Measurements from ENCODE around the gene RASSF7. TPM values are rescaled to one million over a fixed set of nuclear protein-coding genes. Genes with fewer than 3 reads are reported as not detected.

Gene RASSF7
- total RNA-seq, 2 experiments from 2014 or later: 16.8 to 17.3 TPM

DNA sequence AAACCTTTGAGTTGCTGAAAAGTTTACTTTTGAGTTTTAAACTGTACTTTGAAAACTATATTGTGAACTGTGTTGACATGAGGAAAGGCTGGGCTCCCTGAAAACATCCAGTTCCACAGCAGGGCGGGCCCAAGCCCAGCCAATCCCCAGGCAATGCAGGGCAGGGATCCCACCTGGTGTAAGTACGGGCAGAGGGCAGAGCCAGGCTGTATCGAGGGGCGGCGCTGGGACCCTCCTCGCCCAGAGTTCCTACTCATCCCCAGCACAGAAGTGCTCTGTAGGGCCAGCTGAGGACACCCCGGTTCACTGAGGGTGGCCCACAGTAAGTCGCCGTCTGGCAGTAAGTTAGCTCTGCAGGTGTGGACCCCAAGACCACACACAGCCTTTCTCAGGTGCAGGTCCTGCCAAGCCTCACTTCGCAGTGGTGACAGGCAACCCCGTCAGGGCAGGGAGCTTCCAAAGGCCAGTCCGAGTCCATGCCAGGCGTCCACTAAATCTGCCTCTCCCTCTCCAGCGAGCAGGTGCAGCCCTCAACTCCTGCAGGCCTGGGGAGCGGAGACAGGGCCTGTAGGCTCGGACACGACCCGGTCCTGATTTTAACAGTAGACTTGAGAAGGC lies 6.3 kb downstream of the RASSF7 start:
- TF ChIP-seq, protein P1, sequence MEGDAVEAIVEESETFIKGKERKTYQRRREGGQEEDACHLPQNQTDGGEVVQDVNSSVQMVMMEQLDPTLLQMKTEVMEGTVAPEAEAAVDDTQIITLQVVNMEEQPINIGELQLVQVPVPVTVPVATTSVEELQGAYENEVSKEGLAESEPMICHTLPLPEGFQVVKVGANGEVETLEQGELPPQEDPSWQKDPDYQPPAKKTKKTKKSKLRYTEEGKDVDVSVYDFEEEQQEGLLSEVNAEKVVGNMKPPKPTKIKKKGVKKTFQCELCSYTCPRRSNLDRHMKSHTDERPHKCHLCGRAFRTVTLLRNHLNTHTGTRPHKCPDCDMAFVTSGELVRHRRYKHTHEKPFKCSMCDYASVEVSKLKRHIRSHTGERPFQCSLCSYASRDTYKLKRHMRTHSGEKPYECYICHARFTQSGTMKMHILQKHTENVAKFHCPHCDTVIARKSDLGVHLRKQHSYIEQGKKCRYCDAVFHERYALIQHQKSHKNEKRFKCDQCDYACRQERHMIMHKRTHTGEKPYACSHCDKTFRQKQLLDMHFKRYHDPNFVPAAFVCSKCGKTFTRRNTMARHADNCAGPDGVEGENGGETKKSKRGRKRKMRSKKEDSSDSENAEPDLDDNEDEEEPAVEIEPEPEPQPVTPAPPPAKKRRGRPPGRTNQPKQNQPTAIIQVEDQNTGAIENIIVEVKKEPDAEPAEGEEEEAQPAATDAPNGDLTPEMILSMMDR (IDR thresholded peaks at IDR 0.05): no peak
- Mint-ChIP-seq H3K4me1 (ENCODE audit: low read depth) (no peaks in the 10 kb centered on the region), H3K27ac (peak overlapping the region; percentile 57), H3K27me3 (no peaks in the 10 kb centered on the region), H3K36me3 (ENCODE audit: low read depth) (peaks cover 23% of the 10 kb centered on the region), H3K4me3 (peak overlapping the region; percentile 88), H3K9me3 (no peaks in the 10 kb centered on the region)
- ChIA-PET CTCF (interaction anchor here (1.1 to 1.7 kb wide), 2 partner anchors 12 to 158 kb away, joined by 5 to 7 read pairs; no protein-coding TSS in a partner anchor), POLR2A (interaction anchor here (0.9 to 1.5 kb wide), 3 partner anchors 9 to 31 kb away, joined by 3 to 7 read pairs (median 5); partner anchors contain the start of gene PHRF1)
- DNase-seq: no peak
- intact Hi-C loops (cut with micrococcal nuclease): no loop called here
- no peak for ATAC-seq

DNA sequence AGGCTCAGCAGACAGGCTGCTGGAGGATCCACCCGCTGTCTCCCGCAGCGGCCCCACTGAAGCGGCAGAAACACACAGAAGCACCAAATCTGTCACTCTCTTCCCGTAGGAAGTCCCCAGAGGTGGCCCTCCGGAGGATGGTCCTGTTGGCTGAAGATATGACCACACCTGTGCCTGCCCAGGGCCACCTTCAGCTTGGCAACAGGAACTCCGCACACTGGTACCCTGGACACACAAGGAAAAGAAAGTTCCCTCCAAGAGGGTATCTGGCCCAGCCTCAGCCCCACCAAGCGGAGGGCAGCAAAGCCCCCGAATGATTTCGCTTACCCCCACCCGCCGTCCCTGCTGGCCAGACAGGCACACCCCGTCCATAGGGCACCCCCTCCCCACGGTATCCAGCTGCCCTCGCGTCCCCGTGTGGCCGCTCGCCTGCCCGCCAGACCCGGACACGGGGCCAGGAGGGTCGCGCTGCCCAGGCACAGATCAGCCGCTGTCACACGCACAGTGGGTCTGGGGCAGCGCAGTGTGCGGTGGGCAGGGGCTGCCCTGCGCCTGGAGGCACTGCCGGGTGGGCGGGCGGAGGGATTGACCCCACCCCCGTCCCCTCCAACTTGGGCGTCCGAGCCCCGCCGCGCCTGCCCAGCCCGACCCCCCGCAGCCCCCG lies 7.0 kb downstream of the RASSF7 start:
- peak overlapping the region; percentile 57 for H3K27ac Mint-ChIP-seq
- TF ChIP-seq, protein P1 (IDR thresholded peaks at IDR 0.05): no peak
- peaks cover 23% of the 10 kb centered on the region for H3K36me3 Mint-ChIP-seq (ENCODE audit: low read depth)
- ATAC-seq (no peak), DNase-seq (no peak)
- H3K4me1 Mint-ChIP-seq (ENCODE audit: low read depth): no peaks in the 10 kb centered on the region
- H3K27me3 Mint-ChIP-seq: no peaks in the 10 kb centered on the region
- intact Hi-C loops (cut with micrococcal nuclease): no loop called here
- CTCF ChIA-PET: interaction anchor here (1.3 kb wide), 1 partner anchor 13 kb away, joined by 4 read pairs; no protein-coding TSS in a partner anchor
- no peaks in the 10 kb centered on the region for H3K9me3 Mint-ChIP-seq
- H3K4me3 Mint-ChIP-seq: peak overlapping the region; percentile 88
- POLR2A ChIA-PET: interaction anchor here (0.5 to 1.5 kb wide), 5 partner anchors 10 to 69 kb away, joined by 3 to 7 read pairs (median 3); partner anchors contain the start of gene HRAS

DNA sequence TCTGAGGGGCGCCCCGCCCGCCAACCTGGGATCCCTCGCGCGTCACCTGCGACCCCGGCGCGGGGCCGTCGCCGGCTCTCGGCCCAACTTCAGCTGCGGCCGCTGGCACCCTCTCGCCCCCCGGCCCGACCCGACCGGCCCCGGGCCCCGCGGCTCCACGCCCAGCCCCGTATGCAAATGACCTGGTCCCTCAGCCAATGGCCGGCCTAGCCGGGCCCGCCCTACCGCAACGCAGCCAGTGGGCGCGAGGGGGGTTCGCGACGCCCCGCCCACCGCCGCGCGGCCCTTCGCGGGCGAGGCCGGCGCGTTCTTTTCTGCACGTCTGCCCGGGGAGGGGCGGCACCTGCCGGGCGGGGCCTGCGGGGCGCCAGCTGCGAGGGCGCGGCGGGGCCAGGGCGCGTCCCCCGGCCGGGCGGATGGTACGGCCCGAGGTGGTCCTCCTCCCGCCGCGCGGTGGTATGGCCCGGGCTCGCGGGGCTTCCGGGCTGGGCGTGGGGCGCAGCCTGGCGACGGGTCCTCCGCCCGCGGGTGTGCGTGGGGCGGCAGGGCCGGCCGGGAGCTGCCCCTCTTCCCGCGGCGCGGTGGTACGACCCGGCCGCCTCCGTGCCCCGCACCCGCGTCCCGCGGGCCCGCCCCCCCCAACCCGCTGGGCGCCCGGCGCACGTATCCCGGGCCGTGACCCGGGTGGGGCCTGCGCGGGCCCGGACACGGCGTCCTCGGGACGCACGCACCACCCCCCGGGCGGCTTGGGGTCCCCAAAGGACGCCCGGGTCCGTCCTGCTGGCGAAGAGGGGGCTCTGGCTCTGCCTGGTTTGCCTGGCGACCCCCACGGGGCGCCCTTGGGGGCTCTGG lies 7.8 kb downstream of the RASSF7 start:
- ChIA-PET CTCF (interaction anchor here (1.3 kb wide), 1 partner anchor 14 kb away, joined by 4 read pairs; no protein-coding TSS in a partner anchor), POLR2A (interaction anchor here (0.5 to 1.5 kb wide), 6 partner anchors 9 to 341 kb away, joined by 3 to 7 read pairs (median 4); partner anchors contain the start of gene HRAS)
- Mint-ChIP-seq H3K27ac (no peak overlapping the region), H3K4me3 (peak overlapping the region; percentile 88), H3K4me1 (ENCODE audit: low read depth) (no peaks in the 10 kb centered on the region), H3K27me3 (no peaks in the 10 kb centered on the region), H3K9me3 (no peaks in the 10 kb centered on the region), H3K36me3 (ENCODE audit: low read depth) (peaks cover 22% of the 10 kb centered on the region)
- TF ChIP-seq, protein P1 (IDR thresholded peaks at IDR 0.05): no peak
- ATAC-seq (peak; percentile 94), DNase-seq (peak; percentile 94)
- intact Hi-C loops (cut with micrococcal nuclease): no loop called here

DNA sequence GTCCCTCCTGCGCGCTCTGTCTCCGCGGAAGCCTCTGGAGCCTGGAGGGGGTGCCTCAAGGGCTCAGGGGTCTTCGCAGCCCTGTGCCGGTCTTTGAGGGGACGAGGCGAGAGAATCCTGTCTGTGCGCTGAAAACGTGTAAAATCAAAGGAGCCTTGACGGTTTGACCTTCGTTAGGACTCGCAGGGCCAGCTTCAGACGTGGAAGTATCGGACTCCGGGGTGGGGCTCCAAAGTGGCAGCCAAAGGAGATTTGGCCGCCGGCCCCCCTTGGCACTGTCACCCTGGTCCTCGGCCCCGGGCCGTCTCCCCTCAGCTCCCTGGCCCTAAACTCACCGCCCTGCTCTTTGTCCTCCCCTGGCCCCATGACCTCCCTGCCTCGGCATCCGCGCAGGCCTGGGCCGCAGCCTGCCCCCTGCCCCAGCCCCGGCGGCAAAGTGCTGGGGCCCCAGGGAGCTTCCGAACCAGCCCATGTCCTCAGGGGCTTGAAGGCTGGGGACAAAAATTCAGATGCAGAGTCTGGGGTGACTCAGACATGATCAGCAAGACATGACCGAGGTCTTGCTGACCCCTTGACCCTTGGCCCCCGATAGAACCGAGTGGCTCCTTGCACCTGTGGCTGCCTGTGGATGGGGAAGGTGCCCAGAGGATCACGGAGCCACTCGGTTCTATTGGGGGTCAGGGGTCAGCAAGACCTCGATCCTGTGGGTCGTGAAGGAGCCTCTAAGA lies 8.6 kb downstream of the RASSF7 start:
- Mint-ChIP-seq H3K9me3 (no peaks in the 10 kb centered on the region), H3K27ac (peak overlapping the region; percentile 73), H3K4me3 (peak overlapping the region; percentile 81), H3K4me1 (ENCODE audit: low read depth) (peaks cover 4% of the 10 kb centered on the region), H3K36me3 (ENCODE audit: low read depth) (peaks cover 19% of the 10 kb centered on the region), H3K27me3 (peaks cover 3% of the 10 kb centered on the region)
- ATAC-seq (no peak), DNase-seq (no peak)
- POLR2A ChIA-PET: interaction anchor here (0.6 to 1.3 kb wide), 4 partner anchors 9 to 342 kb away, joined by 3 to 5 read pairs (median 4); partner anchors contain the start of genes DEAF1, HRAS and TMEM80
- CTCF ChIA-PET: interaction anchor here (1.3 kb wide), 2 partner anchors 15 kb away, joined by 4 read pairs; no protein-coding TSS in a partner anchor
- TF ChIP-seq, protein P1 (IDR thresholded peaks at IDR 0.05): no peak
- intact Hi-C loops (cut with micrococcal nuclease): no loop called here
